Neural progenitor cell (in vitro differentiated cells): ENCODE measurements around the gene ZFHX3. TPM values are rescaled to one million over a fixed set of nuclear protein-coding genes. Genes with fewer than 3 reads are reported as not detected.

Experiments
- DNase-seq: peaks from one replicate; pipeline ENCODE4 v3.0.0-alpha.2; 2016; ENCODE audit warnings: low spot score
- H2AFZ ChIP-seq: fragments of 200-600 bp; sonication (generic); replicated peaks from 2 replicates; pipeline ENCODE4 v1.6.1; 2016; ENCODE audit warnings: antibody characterized with exemption
- H3F3A ChIP-seq: fragments of 200-600 bp; sonication (generic); 2 replicates; pipeline ENCODE4 v1.6.1; 2016; ENCODE audit warnings: antibody characterized with exemption, low read depth
- H3K27ac ChIP-seq: fragments of 200-600 bp; sonication (generic); 2 replicates; pipeline ENCODE4 v1.5.1; 2016; ENCODE audit warnings: mild to moderate bottlenecking
- H3K27me3 ChIP-seq: fragments of 200-600 bp; sonication (generic); 2 replicates; pipeline ENCODE4 v1.6.1; 2016; ENCODE audit warnings: mild to moderate bottlenecking, moderate library complexity
- H3K36me3 ChIP-seq: fragments of 200-600 bp; sonication (generic); 2 replicates; pipeline ENCODE4 v1.5.1; 2016
- H3K4me1 ChIP-seq: fragments of 200-600 bp; sonication (generic); 2 replicates; pipeline ENCODE4 v1.6.1; 2016; ENCODE audit warnings: mixed run types
- H3K4me2 ChIP-seq: fragments of 200-600 bp; sonication (generic); 2 replicates; pipeline ENCODE4 v1.6.1; 2016
- H3K4me3 ChIP-seq: fragments of 200-600 bp; sonication (generic); 2 replicates; pipeline ENCODE4 v1.5.1; 2016
- H3K79me2 ChIP-seq: fragments of 200-600 bp; sonication (generic); 2 replicates; pipeline ENCODE4 v1.6.1; 2016; ENCODE audit warnings: low read depth
- H3K9ac ChIP-seq: fragments of 200-600 bp; sonication (generic); 2 replicates; pipeline ENCODE4 v1.6.1; 2016
- H3K9me3 ChIP-seq: fragments of 200-600 bp; sonication (generic); 2 replicates; pipeline ENCODE4 v1.5.1; 2016; ENCODE audit warnings: low read depth
- H4K20me1 ChIP-seq: fragments of 200-600 bp; sonication (generic); 2 replicates; pipeline ENCODE4 v1.6.1; 2016; ENCODE audit warnings: low read depth
- H3K27ac Mint-ChIP-seq: 3 replicates; pipeline ENCODE4 v1.8.0; 2021; ENCODE audit warnings: mixed read lengths
- H3K27me3 Mint-ChIP-seq: 2 replicates; pipeline ENCODE4 v1.8.0; 2022; ENCODE audit warnings: low read depth, mild to moderate bottlenecking, inconsistent platforms, moderate library complexity, mixed read lengths; ENCODE audit not compliant: insufficient read depth
- H3K36me3 Mint-ChIP-seq: 3 replicates; pipeline ENCODE4 v1.8.0; 2021; ENCODE audit warnings: mixed read lengths
- H3K4me1 Mint-ChIP-seq: 3 replicates; pipeline ENCODE4 v1.8.0; 2021; ENCODE audit warnings: mixed read lengths
- H3K4me3 Mint-ChIP-seq: 3 replicates; pipeline ENCODE4 v1.8.0; 2021; ENCODE audit warnings: mild to moderate bottlenecking, moderate library complexity, mixed read lengths
- H3K9me3 Mint-ChIP-seq: 3 replicates; pipeline ENCODE4 v1.8.0; 2020; ENCODE audit warnings: mixed read lengths
- EZH2 ChIP-seq: fragments of 200-600 bp; sonication (generic); IDR thresholded peaks from 2 replicates; pipeline ENCODE4 v1.6.1; 2017; ENCODE audit warnings: antibody characterized with exemption, mild to moderate bottlenecking, moderate library complexity
- EZH2phosphoT487 ChIP-seq: fragments of 200-600 bp; sonication (generic); IDR thresholded peaks from 2 replicates; pipeline ENCODE4 v1.6.1; 2017; ENCODE audit warnings: antibody characterized with exemption
- total RNA-seq: library from RNA; depleted of rRNA; stranded (reverse); fragments of >200 nt; gene quantifications from 2 replicates; pipeline ENCODE4 v1.2.3, GENCODE V29; 2015; ENCODE audit warnings: low replicate concordance
- TF ChIP-seq, protein P1 (sequence below): fragments of 200-600 bp; sonication (generic); IDR thresholded peaks from 2 replicates; pipeline ENCODE4 v1.5.1; 2017; ENCODE audit warnings: antibody characterized with exemption, mild to moderate bottlenecking

Gene ZFHX3
- total RNA-seq, 1 donor from 2014 or later: 2.4 TPM

GRCh38 chr16:73024571-73025105, 23.3 kb downstream of the ZFHX3 start:
- H2AFZ ChIP-seq: no peak overlapping the region
- H3K36me3 ChIP-seq: no peaks in the 10 kb centered on the region
- no peaks in the 10 kb centered on the region for H3F3A ChIP-seq
- Mint-ChIP-seq H3K36me3 (peaks cover 5% of the 10 kb centered on the region), H3K4me3 (no peak overlapping the region), H3K27me3 (no peaks in the 10 kb centered on the region), H3K9me3 (no peaks in the 10 kb centered on the region), H3K4me1 (peaks cover 71% of the 10 kb centered on the region), H3K27ac (no peak overlapping the region)
- no peak overlapping the region for H3K4me2 ChIP-seq
- H3K9me3 ChIP-seq: no peaks in the 10 kb centered on the region
- TF ChIP-seq, protein P1, sequence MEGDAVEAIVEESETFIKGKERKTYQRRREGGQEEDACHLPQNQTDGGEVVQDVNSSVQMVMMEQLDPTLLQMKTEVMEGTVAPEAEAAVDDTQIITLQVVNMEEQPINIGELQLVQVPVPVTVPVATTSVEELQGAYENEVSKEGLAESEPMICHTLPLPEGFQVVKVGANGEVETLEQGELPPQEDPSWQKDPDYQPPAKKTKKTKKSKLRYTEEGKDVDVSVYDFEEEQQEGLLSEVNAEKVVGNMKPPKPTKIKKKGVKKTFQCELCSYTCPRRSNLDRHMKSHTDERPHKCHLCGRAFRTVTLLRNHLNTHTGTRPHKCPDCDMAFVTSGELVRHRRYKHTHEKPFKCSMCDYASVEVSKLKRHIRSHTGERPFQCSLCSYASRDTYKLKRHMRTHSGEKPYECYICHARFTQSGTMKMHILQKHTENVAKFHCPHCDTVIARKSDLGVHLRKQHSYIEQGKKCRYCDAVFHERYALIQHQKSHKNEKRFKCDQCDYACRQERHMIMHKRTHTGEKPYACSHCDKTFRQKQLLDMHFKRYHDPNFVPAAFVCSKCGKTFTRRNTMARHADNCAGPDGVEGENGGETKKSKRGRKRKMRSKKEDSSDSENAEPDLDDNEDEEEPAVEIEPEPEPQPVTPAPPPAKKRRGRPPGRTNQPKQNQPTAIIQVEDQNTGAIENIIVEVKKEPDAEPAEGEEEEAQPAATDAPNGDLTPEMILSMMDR: no peak
- TF ChIP-seq EZH2phosphoT487 (no peak), EZH2 (no peak)
- H3K9ac ChIP-seq: no peak overlapping the region
- no peaks in the 10 kb centered on the region for H3K4me1 ChIP-seq
- H3K4me3 ChIP-seq: no peak overlapping the region
- no peak for DNase-seq
- no peak overlapping the region for H3K27ac ChIP-seq
- H3K79me2 ChIP-seq: no peaks in the 10 kb centered on the region
- H4K20me1 ChIP-seq: peaks cover 54% of the 10 kb centered on the region
- peaks cover 58% of the 10 kb centered on the region for H3K27me3 ChIP-seq

DNA sequence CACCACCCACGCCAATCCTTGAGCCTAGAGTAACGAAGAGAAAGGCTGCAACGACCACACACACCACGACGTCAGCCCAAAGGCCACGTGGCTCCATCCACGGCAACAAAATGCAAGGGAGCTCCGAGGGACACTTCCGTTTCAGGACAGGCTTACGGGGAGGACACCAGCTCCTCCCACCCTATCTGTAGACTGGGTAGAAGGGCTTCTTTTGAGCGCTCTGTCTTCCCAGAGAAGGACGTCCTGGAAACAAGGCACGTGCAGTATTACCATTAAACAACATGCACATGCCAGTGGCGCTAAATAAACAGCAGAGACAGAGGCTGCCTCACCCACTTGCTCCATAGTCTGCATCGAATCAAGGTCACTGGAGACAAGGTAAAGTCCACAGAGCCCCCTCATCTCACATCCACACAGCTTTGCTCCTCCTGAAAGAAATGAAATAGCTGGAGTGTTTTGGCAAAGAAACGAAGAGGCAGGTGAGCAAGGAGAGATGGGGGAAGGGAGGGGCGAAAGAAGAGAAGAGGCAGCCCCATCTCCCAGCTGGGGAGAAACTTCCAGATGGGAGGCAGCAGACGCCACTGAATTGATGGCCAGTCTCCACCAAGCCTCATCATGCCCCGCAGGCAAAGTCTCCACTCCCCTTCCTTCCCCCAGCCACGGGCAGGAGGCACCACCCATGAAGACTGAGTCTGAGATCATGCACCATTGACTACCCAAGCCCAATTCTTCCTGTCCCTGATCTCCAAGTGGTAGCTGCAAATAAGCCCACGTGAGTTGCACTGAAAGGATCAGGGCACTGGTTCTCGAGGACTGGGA, 24.0 kb downstream of the ZFHX3 start:
- H3K9me3 Mint-ChIP-seq: no peaks in the 10 kb centered on the region
- Histone ChIP-seq H3K4me3 (no peak overlapping the region), H3K9me3 (no peaks in the 10 kb centered on the region), H3K4me2 (no peak overlapping the region), H3K27ac (no peak overlapping the region), H3K4me1 (no peaks in the 10 kb centered on the region), H4K20me1 (peaks cover 51% of the 10 kb centered on the region), H3K9ac (no peak overlapping the region), H3K36me3 (no peaks in the 10 kb centered on the region), H2AFZ (no peak overlapping the region), H3K79me2 (no peaks in the 10 kb centered on the region), H3F3A (no peaks in the 10 kb centered on the region), H3K27me3 (peaks cover 51% of the 10 kb centered on the region)
- H3K36me3 Mint-ChIP-seq: peaks cover 5% of the 10 kb centered on the region
- H3K4me3 Mint-ChIP-seq: no peak overlapping the region
- H3K27me3 Mint-ChIP-seq: no peaks in the 10 kb centered on the region
- peak overlapping the region; percentile 86 for H3K27ac Mint-ChIP-seq
- peaks cover 72% of the 10 kb centered on the region for H3K4me1 Mint-ChIP-seq
- no peak for DNase-seq
- TF ChIP-seq, protein P1: no peak
- TF ChIP-seq EZH2phosphoT487: no peak
- no peak for TF ChIP-seq EZH2

GRCh38 chr16:73023320-73023719, 24.6 kb downstream of the ZFHX3 start:
- no peak overlapping the region for H3K27ac ChIP-seq
- no peak for DNase-seq
- TF ChIP-seq EZH2 (no peak), EZH2phosphoT487 (no peak)
- TF ChIP-seq, protein P1: no peak
- no peak overlapping the region for H3K4me3 ChIP-seq
- Mint-ChIP-seq H3K9me3 (no peaks in the 10 kb centered on the region), H3K27ac (peak overlapping the region; percentile 86), H3K4me3 (no peak overlapping the region), H3K4me1 (peaks cover 73% of the 10 kb centered on the region), H3K36me3 (peaks cover 5% of the 10 kb centered on the region), H3K27me3 (no peaks in the 10 kb centered on the region)
- no peaks in the 10 kb centered on the region for H3K36me3 ChIP-seq
- H3K4me1 ChIP-seq: no peaks in the 10 kb centered on the region
- peaks cover 47% of the 10 kb centered on the region for H4K20me1 ChIP-seq
- no peak overlapping the region for H3K9ac ChIP-seq
- H3K27me3 ChIP-seq: peaks cover 45% of the 10 kb centered on the region
- H3K4me2 ChIP-seq: no peak overlapping the region
- H3K9me3 ChIP-seq: no peaks in the 10 kb centered on the region
- no peaks in the 10 kb centered on the region for H3K79me2 ChIP-seq
- no peak overlapping the region for H2AFZ ChIP-seq
- H3F3A ChIP-seq: no peaks in the 10 kb centered on the region
